Stimulated activated CD8-positive, alpha-beta memory T cell treated with anti-CD3 and anti-CD28 coated beads, Interleukin-7, amount 100 ng/mL, for 4 hours (primary cell): Measurements from ENCODE around the gene TEX44.

ENCODE experiments used
- DNase-seq, 2 donors: peaks; one replicate each; pipeline ENCODE4 v3.0.0-alpha.2; 2020; ENCODE audit warnings: low read depth in 2 of 2

The TEX44 gene

GRCh38 chr2:231633241-231633976, 40.7 kb downstream of the TEX44 start:
- no peak for DNase-seq

GRCh38 chr2:231634412-231634811, 41.7 kb downstream of the TEX44 start:
- no peak for DNase-seq

- DNase-seq = no peak
Measured at GRCh38 chr2:231634951-231635875, 42.5 kb downstream of the TEX44 start.

- DNase-seq = no peak
Measured at GRCh38 chr2:231640241-231640640, 47.6 kb downstream of the TEX44 start.

- DNase-seq = no peak
Measured at GRCh38 chr2:231640641-231641111, 48.0 kb downstream of the TEX44 start.

- DNase-seq = peak; percentile 42 to 57
Measured at GRCh38 chr2:231642631-231643494, 50.2 kb downstream of the TEX44 start.

GRCh38 chr2:231643495-231643888, 50.8 kb downstream of the TEX44 start:
- DNase-seq = no peak
